Medulla oblongata (tissue), 1 donor: ENCODE data around the gene FOXN4.
"Not testable (repeated sequence)": the region's sequence is repeated elsewhere in the genome, so short reads cannot be mapped to it uniquely, and the experiment has no call there.

Experiments
- DNase-seq: peaks from one replicate; pipeline ENCODE4 v3.0.0-alpha.2; 2015; ENCODE audit errors: extremely low spot score

The FOXN4 gene, protein sequence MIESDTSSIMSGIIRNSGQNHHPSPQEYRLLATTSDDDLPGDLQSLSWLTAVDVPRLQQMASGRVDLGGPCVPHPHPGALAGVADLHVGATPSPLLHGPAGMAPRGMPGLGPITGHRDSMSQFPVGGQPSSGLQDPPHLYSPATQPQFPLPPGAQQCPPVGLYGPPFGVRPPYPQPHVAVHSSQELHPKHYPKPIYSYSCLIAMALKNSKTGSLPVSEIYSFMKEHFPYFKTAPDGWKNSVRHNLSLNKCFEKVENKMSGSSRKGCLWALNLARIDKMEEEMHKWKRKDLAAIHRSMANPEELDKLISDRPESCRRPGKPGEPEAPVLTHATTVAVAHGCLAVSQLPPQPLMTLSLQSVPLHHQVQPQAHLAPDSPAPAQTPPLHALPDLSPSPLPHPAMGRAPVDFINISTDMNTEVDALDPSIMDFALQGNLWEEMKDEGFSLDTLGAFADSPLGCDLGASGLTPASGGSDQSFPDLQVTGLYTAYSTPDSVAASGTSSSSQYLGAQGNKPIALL

GRCh38 chr12:109308534-109309380, at the start of gene FOXN4:
FOXN4 (minus strand) TSS chr12:109309284; CDS start chr12:109308321, 963 bp downstream.
- no peak for DNase-seq

- DNase-seq: peak; percentile 5
Measured at GRCh38 chr12:109358154-109358869, 49.2 kb upstream of the FOXN4 start.

- DNase-seq: no peak
Measured at GRCh38 chr12:109357032-109357431, 47.9 kb upstream of the FOXN4 start.

- DNase-seq: no peak
Measured at GRCh38 chr12:109356577-109356976, 47.5 kb upstream of the FOXN4 start.

- no peak for DNase-seq
Measured at GRCh38 chr12:109352184-109352583, 43.1 kb upstream of the FOXN4 start.

DNA sequence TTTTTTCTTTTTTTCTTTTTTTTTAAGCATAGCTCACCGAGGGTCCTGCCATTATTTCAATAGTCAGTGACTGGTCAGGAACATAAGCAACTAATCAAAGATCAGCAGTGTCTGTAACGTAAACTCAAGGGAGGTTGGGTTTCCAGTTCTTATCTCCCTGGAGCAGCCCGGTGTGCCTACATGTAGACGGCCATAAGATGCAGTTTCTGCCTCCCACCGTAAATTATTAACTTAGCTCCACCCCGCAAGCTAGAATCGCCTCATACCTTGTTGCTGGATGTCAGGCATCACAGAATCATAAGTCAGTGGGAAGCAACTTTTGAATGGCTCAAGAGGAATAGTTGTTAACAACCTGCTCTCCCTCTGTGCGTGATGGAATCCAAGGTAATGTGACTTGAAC, 38.5 kb upstream of the FOXN4 start, which contains the start of gene MYO1H:
MYO1H (plus strand) TSS at position 312 of the 400 bp plus-strand sequence; CDS start at position 373, 61 bp downstream.
- no peak for DNase-seq

- no peak for DNase-seq
Measured at GRCh38 chr12:109346920-109347319, 37.8 kb upstream of the FOXN4 start.

DNA sequence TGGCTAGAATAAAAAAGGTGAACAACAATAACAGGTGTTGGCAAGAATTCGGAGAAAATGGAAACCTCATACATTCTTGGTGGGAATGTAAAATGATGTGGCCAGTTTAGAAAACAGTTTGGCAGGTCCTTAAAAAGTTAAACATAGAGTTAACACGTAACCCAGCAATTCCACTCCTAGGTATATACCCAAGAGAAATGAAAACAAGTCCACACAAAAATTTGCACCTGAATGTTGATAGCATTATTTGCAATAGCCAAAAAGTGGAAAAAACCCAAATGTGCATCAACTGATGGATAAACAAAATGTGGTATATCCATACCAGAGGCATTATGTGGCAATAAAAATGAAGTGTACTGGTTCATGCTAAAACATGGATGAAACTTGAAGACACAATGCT, 36.3 kb upstream of the FOXN4 start:
- DNase-seq: no peak

DNA sequence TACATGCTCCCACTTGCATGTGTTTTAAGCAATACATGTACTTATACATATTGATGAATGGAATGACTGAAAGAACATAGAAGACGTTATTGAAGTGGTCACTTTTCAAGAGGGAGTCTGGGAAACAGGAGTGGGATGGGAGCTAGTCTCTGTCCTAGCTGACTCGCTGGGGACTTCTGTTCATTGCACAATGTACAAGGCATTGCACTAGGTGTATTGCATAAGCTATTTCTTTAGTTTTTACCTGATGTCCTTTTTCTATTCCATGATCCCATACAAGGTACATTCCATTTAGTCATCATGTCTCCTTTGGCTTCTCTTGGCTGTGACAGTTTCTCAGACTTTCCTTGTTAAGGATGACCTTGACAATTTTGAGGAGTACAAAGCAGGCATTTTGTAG, 34.6 kb upstream of the FOXN4 start:
- no peak for DNase-seq

DNA sequence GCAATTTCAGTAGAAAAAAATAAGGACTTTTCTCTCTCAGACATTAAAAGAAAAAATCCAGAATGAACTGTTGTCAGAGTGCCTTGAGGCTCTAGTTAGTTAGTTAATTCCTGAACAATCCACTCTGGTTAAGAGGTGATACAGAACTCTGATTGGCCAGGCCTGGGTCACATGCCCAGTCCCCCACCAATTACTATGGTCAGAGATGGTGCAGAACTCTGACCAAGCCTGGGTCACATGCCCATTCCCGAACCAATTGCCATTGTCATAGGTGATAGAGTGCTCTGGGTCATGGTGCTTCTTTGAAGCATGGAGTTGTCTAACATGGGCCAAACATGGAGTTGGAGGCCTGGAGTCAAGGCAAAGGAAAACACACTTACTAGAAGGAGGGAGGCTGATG, 27.5 kb upstream of the FOXN4 start:
- DNase-seq: no peak

GRCh38 chr12:109334887-109335286, 25.8 kb upstream of the FOXN4 start:
- DNase-seq: no peak

DNA sequence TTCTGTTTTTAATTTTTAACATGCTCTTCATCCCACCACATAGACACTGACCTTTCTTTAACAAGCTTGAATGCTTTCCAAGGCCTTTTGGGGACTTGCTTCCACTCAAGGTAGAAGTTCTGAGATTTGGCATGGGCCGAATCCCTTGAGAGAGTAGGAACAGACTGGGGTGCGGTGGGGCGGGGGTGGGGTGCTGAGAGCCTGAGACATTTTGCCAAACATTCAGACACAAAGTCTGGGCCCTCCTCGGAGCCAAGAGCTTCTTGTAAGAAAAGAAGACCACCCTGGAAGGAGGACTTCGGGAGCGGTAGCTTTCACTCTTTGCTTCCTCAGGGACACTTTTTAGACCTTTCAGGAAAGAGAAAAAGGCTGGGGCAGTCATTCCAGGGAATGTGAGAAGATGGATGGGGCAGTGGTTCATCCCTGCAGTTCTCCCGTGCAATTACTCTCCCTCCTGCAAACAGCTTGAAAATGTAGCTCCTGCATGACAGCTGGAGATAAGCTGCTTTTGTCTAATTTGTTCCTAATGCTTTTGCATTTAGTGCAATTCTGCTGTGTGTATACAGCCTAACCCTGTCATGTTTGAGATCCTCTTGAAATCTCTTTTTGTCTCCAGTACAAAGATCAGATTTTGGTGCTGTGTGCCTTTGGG, 22.3 kb upstream of the FOXN4 start:
- DNase-seq: no peak

DNA sequence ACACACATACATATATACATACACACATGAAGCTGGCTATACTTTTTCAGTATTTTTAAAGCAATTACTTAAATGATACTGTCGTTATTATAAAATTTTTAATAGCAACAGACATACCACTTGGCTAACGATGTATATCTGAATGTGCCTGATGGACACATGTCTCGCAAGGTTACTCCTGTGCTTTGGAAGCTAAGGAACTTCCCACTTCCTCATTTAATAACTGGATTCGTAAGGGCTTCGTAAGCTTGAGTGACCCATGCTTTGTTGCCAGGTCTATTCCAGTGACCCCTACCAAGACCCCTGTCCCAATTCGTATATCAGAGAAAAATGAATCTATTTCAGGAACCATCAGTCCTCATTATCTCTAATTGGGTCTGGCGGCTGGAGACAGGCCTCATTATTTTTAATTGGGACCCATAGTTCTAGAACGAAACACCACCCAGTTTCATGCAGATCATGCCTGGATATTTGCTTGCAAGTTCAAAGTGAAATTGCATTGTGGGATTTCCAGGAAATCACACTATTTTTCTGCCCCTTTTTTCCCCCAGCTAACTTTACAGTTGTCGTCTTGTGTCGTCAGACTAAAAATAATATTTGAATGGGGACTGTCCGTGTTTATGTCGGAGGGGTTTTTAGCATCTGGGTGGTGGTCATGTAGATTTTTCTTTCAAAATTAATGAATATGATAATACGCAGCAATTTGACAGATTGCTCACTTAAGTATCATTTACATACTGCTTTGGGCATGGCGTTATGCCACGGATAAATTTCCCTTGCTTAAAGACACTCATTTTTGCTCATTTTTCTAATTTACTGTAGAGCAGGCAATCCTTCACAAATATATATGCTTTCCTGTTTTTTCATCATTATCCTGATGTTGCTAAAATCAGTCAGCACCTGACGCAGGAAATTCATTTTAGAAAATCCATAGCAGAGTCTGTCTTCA, 21.5 kb upstream of the FOXN4 start:
- DNase-seq: no peak

DNA sequence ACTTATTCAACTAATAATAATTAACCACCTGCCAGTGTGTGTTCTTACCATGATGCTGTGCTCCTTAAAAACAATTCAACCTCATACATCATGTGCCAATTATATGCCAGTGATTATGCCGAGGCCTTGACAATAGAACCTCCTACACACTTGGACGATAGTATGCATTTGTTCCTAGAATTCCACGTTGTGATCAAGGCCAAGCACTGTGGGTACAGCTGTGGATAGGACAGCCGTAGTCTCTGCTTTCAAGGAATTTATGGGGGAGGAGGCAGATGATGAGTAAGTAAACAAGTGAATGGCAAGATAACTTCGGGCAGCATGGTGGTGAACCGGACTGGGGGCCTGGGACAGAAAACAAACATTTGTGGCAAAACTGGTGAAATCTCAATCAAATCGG, 20.6 kb upstream of the FOXN4 start:
- no peak for DNase-seq

DNA sequence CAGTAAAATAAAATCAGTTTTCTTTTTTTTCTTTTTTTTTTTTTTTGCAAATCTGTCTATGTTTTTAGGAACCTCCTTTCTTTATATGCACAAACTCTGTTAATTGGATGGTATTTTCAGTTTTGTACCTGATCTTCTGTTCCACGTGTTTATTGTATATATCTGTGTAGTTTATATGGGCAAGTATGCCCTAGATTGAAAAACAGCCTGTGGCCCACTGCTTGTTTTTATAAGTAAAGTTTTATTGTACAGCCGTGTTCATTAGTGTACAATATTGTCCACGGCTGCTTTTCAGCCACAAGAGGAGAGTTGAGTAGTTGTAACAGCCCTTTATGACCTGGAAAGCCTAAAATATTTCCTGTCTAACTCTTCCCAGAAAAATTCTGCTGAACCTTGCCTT, 19.9 kb upstream of the FOXN4 start:
- no peak for DNase-seq

- DNase-seq: not testable (repeated sequence)
Measured at GRCh38 chr12:109321294-109321693, 12.2 kb upstream of the FOXN4 start.

- no peak for DNase-seq
Measured at GRCh38 chr12:109310247-109311125, 1.4 kb upstream of the FOXN4 start.

GRCh38 chr12:109309381-109310246, 530 bp upstream of the FOXN4 start:
- no peak for DNase-seq
